Cerebellar cortex (tissue), 1 donor: ENCODE measurements around the gene ODAD3.
"Not testable (repeated sequence)": the region's sequence is repeated elsewhere in the genome, so short reads cannot be mapped to it uniquely, and the experiment has no call there.

Experiments used
- DNase-seq: peaks from one replicate; pipeline ENCODE4 v3.0.0-alpha.2; 2015; ENCODE audit warnings: low spot score

The ODAD3 gene

GRCh38 chr19:11405846-11406643 lies 28.9 kb downstream of the ODAD3 start:
- DNase-seq: no peak

GRCh38 chr19:11404588-11405222 lies 30.2 kb downstream of the ODAD3 start:
- no peak for DNase-seq

GRCh38 chr19:11401808-11402543 lies 32.9 kb downstream of the ODAD3 start:
- no peak for DNase-seq

GRCh38 chr19:11400798-11401197 lies 34.1 kb downstream of the ODAD3 start:
- no peak for DNase-seq

- no peak for DNase-seq
These were observed 35.3 kb downstream of the ODAD3 start for GRCh38 chr19:11399667-11400066.

- DNase-seq: no peak
These were observed 37.8 kb downstream of the ODAD3 start for GRCh38 chr19:11397089-11397610.

- DNase-seq: no peak
These were observed 43.8 kb downstream of the ODAD3 start for GRCh38 chr19:11390933-11391680.

GRCh38 chr19:11390359-11390758 lies 44.6 kb downstream of the ODAD3 start:
- DNase-seq: no peak

GRCh38 chr19:11387162-11388034 lies 47.5 kb downstream of the ODAD3 start:
- DNase-seq: no peak

- no peak for DNase-seq
These were observed 50.2 kb downstream of the ODAD3 start for GRCh38 chr19:11384778-11385129.

- DNase-seq: no peak
These were observed 51.2 kb downstream of the ODAD3 start for GRCh38 chr19:11383706-11384048.

GRCh38 chr19:11382898-11383705 lies 51.8 kb downstream of the ODAD3 start:
- peak; percentile 39 for DNase-seq

GRCh38 chr19:11380653-11381537 lies 54.0 kb downstream of the ODAD3 start:
- DNase-seq: peak; percentile 99

- no peak for DNase-seq
These were observed 55.0 kb downstream of the ODAD3 start for GRCh38 chr19:11379857-11380350.

GRCh38 chr19:11379269-11379845 lies 55.6 kb downstream of the ODAD3 start:
- not testable (repeated sequence) for DNase-seq

GRCh38 chr19:11378319-11379189 lies 56.4 kb downstream of the ODAD3 start:
- DNase-seq: peak; percentile 62

- DNase-seq: no peak
These were observed 57.2 kb downstream of the ODAD3 start for GRCh38 chr19:11377756-11378155.

- peak; percentile 49 for DNase-seq
These were observed 57.7 kb downstream of the ODAD3 start for GRCh38 chr19:11377237-11377636.
